Activated naive CD4-positive, alpha-beta T cell treated with anti-CD3 and anti-CD28 coated beads, Interleukin-2, amount 10 ng/mL, durations not matched to agents 7 days and 5 days (primary cell): Measurements from ENCODE around the gene EIF1AY.
A peak's percentile ranks its signal among the peaks of the same experiment; 100 is the strongest.
"Not testable (repeated sequence)": the region's sequence is repeated elsewhere in the genome, so short reads cannot be mapped to it uniquely, and the experiment has no call there.

Source experiments
- CTCF ChIA-PET: fragments of 350-600 bp; sonication (Branson Sonifier 250); formaldehyde crosslinking; loops from one replicate; lab custom pipeline; 2021; ENCODE audit warnings: antibody characterized with exemption; lab: Charles Lee
- DNase-seq: peaks from one replicate; pipeline ENCODE4 v3.0.0-alpha.2; 2020
- H3K27ac Mint-ChIP-seq: one replicate; pipeline ENCODE4 v1.8.0; 2021; ENCODE audit warnings: mild to moderate bottlenecking, moderate library complexity, mixed read lengths
- H3K27me3 Mint-ChIP-seq: one replicate; pipeline ENCODE4 v1.8.0; 2021; ENCODE audit warnings: mild to moderate bottlenecking, mixed read lengths
- H3K36me3 Mint-ChIP-seq: one replicate; pipeline ENCODE4 v1.8.0; 2021; ENCODE audit warnings: mixed read lengths
- H3K4me1 Mint-ChIP-seq: one replicate; pipeline ENCODE4 v1.8.0; 2021; ENCODE audit warnings: mixed read lengths
- H3K4me3 Mint-ChIP-seq: one replicate; pipeline ENCODE4 v1.8.0; 2021; ENCODE audit warnings: mild to moderate bottlenecking, moderate library complexity, mixed read lengths
- H3K9me3 Mint-ChIP-seq: one replicate; pipeline ENCODE4 v1.8.0; 2021; ENCODE audit warnings: mixed read lengths

EIF1AY gene

DNA sequence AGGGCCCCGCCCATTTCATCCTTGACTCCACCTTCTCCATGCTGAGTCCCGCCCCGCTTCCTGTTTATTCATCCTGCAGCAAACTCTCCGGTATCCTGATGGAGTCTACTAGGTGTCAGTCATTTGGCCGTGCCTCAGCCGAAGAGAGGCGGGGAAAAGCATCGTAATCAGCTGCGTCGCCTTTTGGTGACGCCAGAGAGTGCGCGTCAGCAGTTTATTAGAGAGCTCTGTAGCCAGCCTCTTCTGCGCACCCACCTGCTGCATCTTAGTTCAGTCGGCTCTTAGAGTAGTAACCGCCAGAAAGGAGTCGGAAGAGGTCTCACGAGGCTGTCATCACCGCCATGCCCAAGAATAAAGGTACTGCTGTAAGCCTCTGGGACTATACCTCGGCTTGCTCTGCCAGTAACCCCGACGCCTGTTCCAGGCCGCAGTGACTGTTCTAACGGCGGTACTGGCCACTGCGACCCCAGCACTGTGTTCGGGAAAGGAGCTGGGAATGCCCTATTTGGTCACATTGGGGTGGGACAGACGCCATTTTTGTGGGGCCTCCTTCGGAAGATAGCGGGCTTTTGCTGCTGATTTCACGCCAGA is at the start of gene EIF1AY:
EIF1AY (plus strand) TSS at position 246 of the 591 bp plus-strand sequence; CDS start at position 342, 96 bp downstream.
- H3K27me3 Mint-ChIP-seq = no peaks in the 10 kb centered on the region
- DNase-seq = peak; percentile 92
- H3K4me3 Mint-ChIP-seq = peak within 1 kb of the TSS; percentile 88
- H3K36me3 Mint-ChIP-seq = peaks cover 16% of the 10 kb centered on the region
- peak within 1 kb of the TSS; percentile 99 for H3K27ac Mint-ChIP-seq
- H3K4me1 Mint-ChIP-seq = peaks cover 35% of the 10 kb centered on the region
- CTCF ChIA-PET = interaction anchor here (0.7 to 1.3 kb wide), 2 partner anchors 166 kb away, joined by 3 to 5 read pairs; no protein-coding TSS in a partner anchor
- peaks cover 7% of the 10 kb centered on the region for H3K9me3 Mint-ChIP-seq

DNA sequence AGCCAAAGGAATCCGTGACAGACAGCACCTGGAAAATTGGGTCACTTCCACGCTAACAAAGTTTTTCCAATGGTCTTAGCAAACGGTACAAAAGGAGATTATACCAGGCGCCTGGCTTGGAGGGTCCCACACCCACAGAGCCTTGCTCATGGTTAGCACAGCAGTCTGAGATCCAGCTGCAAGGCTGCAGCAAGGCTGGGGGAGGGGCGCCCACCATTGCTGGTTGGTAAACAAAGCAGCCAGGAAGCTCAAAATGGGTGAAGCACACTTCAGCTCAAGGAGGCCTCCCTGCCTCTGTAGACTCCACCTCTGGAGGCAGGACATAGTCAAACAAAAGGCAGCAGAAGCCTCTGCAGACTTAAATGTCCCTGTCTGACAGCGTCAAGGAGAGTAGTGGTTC is 47.1 kb upstream of the EIF1AY start:
- DNase-seq = no peak
- H3K27ac Mint-ChIP-seq = no peak overlapping the region
- peaks cover 29% of the 10 kb centered on the region for H3K4me1 Mint-ChIP-seq
- H3K9me3 Mint-ChIP-seq = no peaks in the 10 kb centered on the region
- H3K4me3 Mint-ChIP-seq = no peak overlapping the region
- CTCF ChIA-PET = no interaction called here
- no peaks in the 10 kb centered on the region for H3K36me3 Mint-ChIP-seq
- H3K27me3 Mint-ChIP-seq = no peaks in the 10 kb centered on the region

DNA sequence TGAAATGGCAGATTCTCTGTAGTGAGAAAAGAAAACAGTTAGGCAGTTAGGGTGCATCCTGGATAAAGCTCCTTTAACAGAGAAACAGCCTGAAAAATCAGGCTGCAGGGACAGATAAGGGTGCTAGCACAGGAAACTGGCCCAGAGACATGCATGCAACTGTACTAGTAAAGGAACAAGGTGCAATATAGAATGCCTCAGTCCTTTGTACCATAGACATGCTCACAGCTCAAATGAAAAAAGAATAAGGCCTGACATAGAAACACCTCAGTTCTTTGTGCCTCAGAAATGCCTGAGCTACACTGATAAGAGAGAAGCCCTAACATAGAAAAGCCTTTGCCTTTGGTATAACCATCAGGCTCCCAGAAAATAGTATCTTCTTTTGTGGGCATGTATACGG is 37.4 kb upstream of the EIF1AY start:
- CTCF ChIA-PET = no interaction called here
- no peaks in the 10 kb centered on the region for H3K27me3 Mint-ChIP-seq
- H3K4me1 Mint-ChIP-seq = peaks cover 29% of the 10 kb centered on the region
- H3K4me3 Mint-ChIP-seq = no peak overlapping the region
- DNase-seq = no peak
- no peak overlapping the region for H3K27ac Mint-ChIP-seq
- H3K9me3 Mint-ChIP-seq = no peaks in the 10 kb centered on the region
- H3K36me3 Mint-ChIP-seq = no peaks in the 10 kb centered on the region

DNA sequence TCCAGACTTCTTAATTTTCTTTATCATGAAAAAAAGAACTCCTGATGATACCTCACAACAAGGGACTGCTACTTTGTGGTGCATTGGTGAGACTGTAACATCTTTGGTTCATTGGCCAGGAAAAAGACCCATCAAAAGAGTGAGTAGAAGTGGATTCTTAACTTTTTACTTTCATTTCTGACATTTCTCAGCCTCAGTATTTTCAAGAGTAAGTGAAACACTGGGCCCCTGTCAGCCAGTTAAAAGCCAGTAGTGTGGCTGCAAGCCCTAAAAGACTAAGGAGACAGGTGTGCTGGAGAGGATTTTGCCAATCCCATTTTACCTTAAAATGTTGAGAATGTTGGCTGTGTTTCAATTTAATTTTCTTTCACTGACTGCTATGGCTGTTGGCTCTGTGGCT is 36.6 kb upstream of the EIF1AY start:
- H3K36me3 Mint-ChIP-seq = no peaks in the 10 kb centered on the region
- no peak overlapping the region for H3K4me3 Mint-ChIP-seq
- no peak overlapping the region for H3K27ac Mint-ChIP-seq
- peaks cover 29% of the 10 kb centered on the region for H3K4me1 Mint-ChIP-seq
- CTCF ChIA-PET = no interaction called here
- H3K9me3 Mint-ChIP-seq = no peaks in the 10 kb centered on the region
- no peak for DNase-seq
- H3K27me3 Mint-ChIP-seq = no peaks in the 10 kb centered on the region

DNA sequence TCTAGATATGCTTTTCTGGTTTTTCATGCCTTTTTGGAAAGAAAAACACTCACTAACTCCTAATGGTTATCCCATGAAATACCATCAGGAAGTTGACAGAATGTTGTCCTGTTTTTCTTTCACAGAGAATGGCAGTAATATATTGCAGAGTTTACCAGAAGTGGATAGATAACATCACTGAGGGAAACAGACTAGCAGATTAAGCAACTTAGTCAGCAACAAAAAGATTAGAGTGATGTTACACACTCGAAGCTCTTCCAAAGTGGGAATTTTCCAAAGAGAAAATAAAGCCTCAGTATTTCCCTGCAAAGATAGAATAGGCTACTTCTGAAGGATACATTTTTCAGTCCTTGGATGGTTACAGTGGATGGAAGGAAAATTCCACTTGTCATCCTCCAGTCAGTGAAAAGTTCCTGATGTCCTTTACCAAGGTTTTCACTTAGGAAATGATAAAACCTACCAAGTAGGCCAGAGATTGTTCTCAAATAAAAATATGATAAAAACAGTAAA is 31.1 kb upstream of the EIF1AY start:
- H3K4me1 Mint-ChIP-seq = peaks cover 10% of the 10 kb centered on the region
- CTCF ChIA-PET = no interaction called here
- no peak overlapping the region for H3K4me3 Mint-ChIP-seq
- no peak for DNase-seq
- no peaks in the 10 kb centered on the region for H3K36me3 Mint-ChIP-seq
- H3K27ac Mint-ChIP-seq = no peak overlapping the region
- H3K27me3 Mint-ChIP-seq = no peaks in the 10 kb centered on the region
- peaks cover 2% of the 10 kb centered on the region for H3K9me3 Mint-ChIP-seq

- Mint-ChIP-seq H3K4me3 (no peak overlapping the region), H3K27me3 (no peaks in the 10 kb centered on the region), H3K9me3 (peaks cover 2% of the 10 kb centered on the region), H3K4me1 (no peaks in the 10 kb centered on the region), H3K36me3 (no peaks in the 10 kb centered on the region), H3K27ac (no peak overlapping the region)
- no peak for DNase-seq
- CTCF ChIA-PET = no interaction called here
Observed at GRCh38 chrY:20546071-20546470, 29.5 kb upstream of the EIF1AY start.

GRCh38 chrY:20549289-20549688 is 26.3 kb upstream of the EIF1AY start:
- H3K4me1 Mint-ChIP-seq = no peaks in the 10 kb centered on the region
- H3K4me3 Mint-ChIP-seq = no peak overlapping the region
- DNase-seq = no peak
- no peaks in the 10 kb centered on the region for H3K36me3 Mint-ChIP-seq
- no peaks in the 10 kb centered on the region for H3K27me3 Mint-ChIP-seq
- H3K27ac Mint-ChIP-seq = no peak overlapping the region
- H3K9me3 Mint-ChIP-seq = peaks cover 2% of the 10 kb centered on the region
- CTCF ChIA-PET = no interaction called here

- no peak for DNase-seq
- CTCF ChIA-PET = no interaction called here
- Mint-ChIP-seq H3K27me3 (no peaks in the 10 kb centered on the region), H3K4me3 (no peak overlapping the region), H3K27ac (no peak overlapping the region), H3K4me1 (no peaks in the 10 kb centered on the region), H3K36me3 (no peaks in the 10 kb centered on the region), H3K9me3 (no peaks in the 10 kb centered on the region)
Observed at GRCh38 chrY:20551840-20552239, 23.7 kb upstream of the EIF1AY start.

GRCh38 chrY:20552764-20553323 is 22.7 kb upstream of the EIF1AY start:
- H3K9me3 Mint-ChIP-seq, H3K4me3 Mint-ChIP-seq, CTCF ChIA-PET, H3K27me3 Mint-ChIP-seq, H3K36me3 Mint-ChIP-seq, H3K27ac Mint-ChIP-seq, H3K4me1 Mint-ChIP-seq, DNase-seq: not testable (repeated sequence)

DNA sequence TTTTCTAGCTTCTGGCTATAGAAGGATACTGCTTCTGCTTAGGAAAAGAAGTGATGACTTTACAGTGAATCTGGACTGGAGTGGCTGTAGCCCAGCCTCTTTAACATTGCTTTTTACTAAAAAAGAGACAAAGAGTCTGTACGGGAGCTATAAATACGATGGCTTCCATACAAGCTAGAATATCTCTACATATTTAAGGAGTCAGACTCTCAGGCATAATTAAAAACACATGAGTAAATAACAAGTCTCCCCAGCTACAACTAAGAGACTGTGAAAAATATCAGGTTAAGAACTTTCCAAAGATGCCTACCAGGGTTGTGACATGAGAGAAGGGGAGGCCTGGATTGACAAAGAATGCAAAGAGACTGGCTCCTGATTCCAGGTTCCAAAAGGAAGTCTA is 19.8 kb upstream of the EIF1AY start:
- DNase-seq = no peak
- Mint-ChIP-seq H3K27me3 (no peaks in the 10 kb centered on the region), H3K4me1 (no peaks in the 10 kb centered on the region), H3K4me3 (no peak overlapping the region), H3K36me3 (no peaks in the 10 kb centered on the region), H3K27ac (no peak overlapping the region), H3K9me3 (no peaks in the 10 kb centered on the region)
- CTCF ChIA-PET = no interaction called here

DNA sequence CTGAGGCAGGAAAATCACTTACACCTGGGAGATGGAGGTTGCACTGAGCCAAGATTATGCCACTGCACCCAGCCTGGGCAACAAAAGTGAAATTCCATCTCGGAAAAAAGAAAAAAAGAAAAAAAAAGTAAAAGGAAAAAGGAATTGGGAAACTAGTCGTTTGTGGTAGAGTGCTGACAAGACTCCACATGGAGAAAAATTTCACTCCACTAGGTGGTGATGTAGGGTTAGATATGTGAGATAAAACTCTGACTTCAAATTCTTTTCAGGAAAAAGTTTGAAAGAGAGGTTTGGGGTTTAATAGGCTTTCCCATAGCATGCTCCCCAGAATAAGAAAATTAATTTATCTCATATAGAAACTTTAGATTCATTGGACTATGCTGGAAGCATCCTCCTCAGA is 16.9 kb upstream of the EIF1AY start:
- CTCF ChIA-PET = no interaction called here
- H3K27me3 Mint-ChIP-seq = no peaks in the 10 kb centered on the region
- H3K9me3 Mint-ChIP-seq = no peaks in the 10 kb centered on the region
- no peak for DNase-seq
- H3K27ac Mint-ChIP-seq = no peak overlapping the region
- no peaks in the 10 kb centered on the region for H3K4me1 Mint-ChIP-seq
- no peak overlapping the region for H3K4me3 Mint-ChIP-seq
- H3K36me3 Mint-ChIP-seq = no peaks in the 10 kb centered on the region

DNA sequence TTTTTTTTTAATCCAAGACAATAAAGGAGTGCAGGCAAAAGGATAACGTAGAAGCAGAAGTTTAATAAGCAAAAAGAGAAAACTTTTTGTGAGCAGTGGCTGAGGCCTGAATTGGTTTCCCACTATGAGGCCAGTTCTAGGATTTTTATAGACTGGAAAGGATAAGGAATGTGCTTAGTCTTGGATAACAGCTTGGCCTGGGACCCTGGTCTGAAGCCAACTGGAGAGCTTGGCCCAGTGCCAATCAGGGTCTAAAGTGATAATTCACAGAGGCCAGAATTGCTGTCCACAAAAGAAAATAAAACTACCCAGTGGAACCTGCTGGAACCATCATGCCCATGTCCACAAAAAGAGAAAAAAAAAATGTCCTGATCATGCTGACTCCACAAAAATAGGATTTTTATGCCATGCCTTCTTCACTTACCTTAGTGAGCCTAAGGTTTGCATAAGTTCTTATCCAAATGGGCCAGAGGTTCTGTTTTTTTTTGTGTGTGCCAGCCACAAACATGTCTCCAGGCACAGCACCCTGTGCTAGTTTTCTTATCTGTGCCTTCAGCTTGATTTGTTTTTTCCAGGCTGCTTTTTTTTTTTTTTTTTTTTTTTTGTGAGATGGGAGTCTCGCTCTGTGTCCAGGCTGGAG is 15.6 kb upstream of the EIF1AY start:
- Mint-ChIP-seq H3K27me3 (no peaks in the 10 kb centered on the region), H3K9me3 (no peaks in the 10 kb centered on the region), H3K27ac (no peak overlapping the region), H3K36me3 (no peaks in the 10 kb centered on the region), H3K4me3 (no peak overlapping the region), H3K4me1 (no peaks in the 10 kb centered on the region)
- DNase-seq = no peak
- CTCF ChIA-PET = no interaction called here

- CTCF ChIA-PET = no interaction called here
- Mint-ChIP-seq H3K27me3 (no peaks in the 10 kb centered on the region), H3K4me3 (no peak overlapping the region), H3K36me3 (peaks cover 7% of the 10 kb centered on the region), H3K27ac (no peak overlapping the region), H3K4me1 (peaks cover 15% of the 10 kb centered on the region), H3K9me3 (peaks cover 7% of the 10 kb centered on the region)
- no peak for DNase-seq
Observed at GRCh38 chrY:20571306-20571705, 4.3 kb upstream of the EIF1AY start.

DNA sequence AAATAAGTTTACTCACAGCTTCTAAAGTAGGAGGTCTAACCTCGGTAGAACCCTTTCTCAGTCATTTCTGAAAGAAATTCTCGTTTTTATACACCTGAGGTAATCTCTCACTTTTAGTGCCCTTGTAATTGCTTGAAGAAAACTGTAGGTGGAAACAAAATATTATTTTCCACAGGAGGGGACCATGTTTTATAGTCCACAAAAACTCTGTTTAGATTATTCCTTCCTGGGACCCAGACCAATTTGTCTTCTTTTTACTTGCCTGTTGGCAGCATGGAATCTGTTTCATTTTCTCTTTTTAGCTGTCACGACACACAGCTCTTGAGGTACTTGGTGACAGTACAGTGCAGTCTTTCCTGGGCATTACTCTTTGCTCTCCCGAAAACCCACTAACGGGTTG is 930 bp downstream of the EIF1AY start:
- H3K27ac Mint-ChIP-seq = peak overlapping the region; percentile 99
- no peaks in the 10 kb centered on the region for H3K27me3 Mint-ChIP-seq
- H3K36me3 Mint-ChIP-seq = peaks cover 16% of the 10 kb centered on the region
- peaks cover 36% of the 10 kb centered on the region for H3K4me1 Mint-ChIP-seq
- CTCF ChIA-PET = interaction anchor here (1.3 kb wide), 1 partner anchor 165 kb away, joined by 3 read pairs; no protein-coding TSS in a partner anchor
- H3K9me3 Mint-ChIP-seq = peaks cover 7% of the 10 kb centered on the region
- peak overlapping the region; percentile 88 for H3K4me3 Mint-ChIP-seq
- no peak for DNase-seq

- DNase-seq = no peak
- peaks cover 3% of the 10 kb centered on the region for H3K9me3 Mint-ChIP-seq
Observed at GRCh38 chrY:20578206-20578605, 2.6 kb downstream of the EIF1AY start.

More at GRCh38 chrY:20578206-20578605, 2.6 kb downstream of the EIF1AY start:
- Mint-ChIP-seq H3K4me3 (peak overlapping the region; percentile 71), H3K36me3 (peaks cover 16% of the 10 kb centered on the region), H3K4me1 (peaks cover 35% of the 10 kb centered on the region), H3K27ac (peak overlapping the region; percentile 73), H3K27me3 (no peaks in the 10 kb centered on the region)
- CTCF ChIA-PET = no interaction called here
